Measurements from ENCODE around the gene SATB2.

The SATB2 gene

DNA sequence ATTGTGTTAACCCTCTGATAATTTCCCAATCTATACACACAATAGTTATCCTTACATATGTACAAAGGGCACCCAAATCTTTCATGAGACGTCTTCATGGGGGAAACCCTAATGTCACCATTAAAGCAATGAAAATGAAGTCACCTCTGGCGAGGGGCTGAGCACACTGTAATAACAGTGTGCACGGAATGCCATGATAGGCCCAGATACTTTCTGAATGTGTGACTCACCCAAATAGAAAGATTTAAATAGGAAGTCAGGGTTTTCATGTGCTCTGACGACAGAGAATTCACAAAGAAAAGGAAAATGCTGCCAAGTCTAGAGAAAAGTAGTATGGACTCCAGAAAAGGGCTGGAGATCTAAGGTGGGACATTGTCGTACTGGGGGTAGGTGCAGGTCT lies 128.3 kb downstream of the SATB2 start:
- H3K4me3 ChIP-seq (ENCODE audit: low read depth, low read length) = no peak overlapping the region
- POLR2A ChIA-PET = no interaction called here
- no peaks in the 10 kb centered on the region for H3K4me1 ChIP-seq (ENCODE audit: control insufficient read depth, insufficient read depth, low read length)
- H3K27ac ChIP-seq (ENCODE audit: extremely low read depth, low read depth, low read length) = no peak overlapping the region
- TF ChIP-seq, protein P1, sequence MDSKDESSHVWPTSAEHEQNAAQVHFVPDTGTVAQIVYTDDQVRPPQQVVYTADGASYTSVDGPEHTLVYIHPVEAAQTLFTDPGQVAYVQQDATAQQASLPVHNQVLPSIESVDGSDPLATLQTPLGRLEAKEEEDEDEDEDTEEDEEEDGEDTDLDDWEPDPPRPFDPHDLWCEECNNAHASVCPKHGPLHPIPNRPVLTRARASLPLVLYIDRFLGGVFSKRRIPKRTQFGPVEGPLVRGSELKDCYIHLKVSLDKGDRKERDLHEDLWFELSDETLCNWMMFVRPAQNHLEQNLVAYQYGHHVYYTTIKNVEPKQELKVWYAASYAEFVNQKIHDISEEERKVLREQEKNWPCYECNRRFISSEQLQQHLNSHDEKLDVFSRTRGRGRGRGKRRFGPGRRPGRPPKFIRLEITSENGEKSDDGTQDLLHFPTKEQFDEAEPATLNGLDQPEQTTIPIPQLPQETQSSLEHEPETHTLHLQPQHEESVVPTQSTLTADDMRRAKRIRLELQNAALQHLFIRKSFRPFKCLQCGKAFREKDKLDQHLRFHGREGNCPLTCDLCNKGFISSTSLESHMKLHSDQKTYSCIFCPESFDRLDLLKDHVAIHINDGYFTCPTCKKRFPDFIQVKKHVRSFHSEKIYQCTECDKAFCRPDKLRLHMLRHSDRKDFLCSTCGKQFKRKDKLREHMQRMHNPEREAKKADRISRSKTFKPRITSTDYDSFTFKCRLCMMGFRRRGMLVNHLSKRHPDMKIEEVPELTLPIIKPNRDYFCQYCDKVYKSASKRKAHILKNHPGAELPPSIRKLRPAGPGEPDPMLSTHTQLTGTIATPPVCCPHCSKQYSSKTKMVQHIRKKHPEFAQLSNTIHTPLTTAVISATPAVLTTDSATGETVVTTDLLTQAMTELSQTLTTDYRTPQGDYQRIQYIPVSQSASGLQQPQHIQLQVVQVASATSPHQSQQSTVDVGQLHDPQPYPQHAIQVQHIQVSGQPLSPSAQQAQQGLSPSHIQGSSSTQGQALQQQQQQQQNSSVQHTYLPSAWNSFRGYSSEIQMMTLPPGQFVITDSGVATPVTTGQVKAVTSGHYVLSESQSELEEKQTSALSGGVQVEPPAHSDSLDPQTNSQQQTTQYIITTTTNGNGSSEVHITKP (tag by site-specific recombination; IDR thresholded peaks at IDR 0.05) = no peak
- TF ChIP-seq SP7 (tag by site-specific recombination; IDR thresholded peaks at IDR 0.05) = no peak
- CTCF ChIA-PET = no interaction called here
- no peaks in the 10 kb centered on the region for H3K9me3 ChIP-seq (ENCODE audit: control insufficient read depth, insufficient read depth, low read depth, low read length)
- H3K36me3 ChIP-seq (ENCODE audit: control insufficient read depth in 2 of 2, insufficient read depth in 1 of 2, low read length in 2 of 2) = peaks cover 22 to 42% of the 10 kb centered on the region in 2 experiments

DNA sequence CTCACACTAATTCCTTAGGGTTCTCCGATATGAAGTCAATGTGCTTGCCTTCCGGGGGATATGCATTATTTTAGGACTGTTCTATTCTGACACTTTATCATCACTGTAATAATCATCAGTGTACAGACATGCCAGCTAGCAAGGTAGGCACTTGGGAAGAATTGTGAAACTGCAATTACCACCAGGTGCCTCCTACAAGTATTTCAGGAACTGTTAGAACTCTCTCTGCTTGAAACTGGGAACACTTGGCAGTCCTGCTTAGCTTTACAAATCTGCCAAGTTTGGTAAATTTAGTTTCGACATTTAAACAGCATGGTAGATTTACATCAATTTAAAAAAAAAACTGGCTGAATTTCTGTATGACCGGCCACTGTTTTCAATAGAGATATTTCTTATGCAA lies 128.7 kb downstream of the SATB2 start:
- Histone ChIP-seq H3K9me3 (ENCODE audit: control insufficient read depth, insufficient read depth, low read depth, low read length) (no peaks in the 10 kb centered on the region), H3K4me1 (ENCODE audit: control insufficient read depth, insufficient read depth, low read length) (no peaks in the 10 kb centered on the region), H3K27ac (ENCODE audit: extremely low read depth, low read depth, low read length) (no peak overlapping the region), H3K4me3 (ENCODE audit: low read depth, low read length) (no peak overlapping the region), H3K36me3 (ENCODE audit: control insufficient read depth in 2 of 2, insufficient read depth in 1 of 2, low read length in 2 of 2) (peaks cover 23 to 46% of the 10 kb centered on the region in 2 experiments)
- ChIA-PET CTCF (no interaction called here), POLR2A (no interaction called here)
- no peak for TF ChIP-seq ZNF48 (tag by site-specific recombination; IDR thresholded peaks at IDR 0.05)
- no peak for TF ChIP-seq ZNF621 (tag by site-specific recombination; IDR thresholded peaks at IDR 0.05)
- no peak for TF ChIP-seq ZNF629 (tag by site-specific recombination; IDR thresholded peaks at IDR 0.05)
- no peak for TF ChIP-seq ZNF169 (tag by site-specific recombination; IDR thresholded peaks at IDR 0.05)
- TF ChIP-seq ZNF830 (tag by site-specific recombination; IDR thresholded peaks at IDR 0.05; ENCODE audit: low read depth) = no peak
- no peak for TF ChIP-seq ZSCAN30 (tag by site-specific recombination; IDR thresholded peaks at IDR 0.05)
- no peak for TF ChIP-seq EGR2 (tag by site-specific recombination; IDR thresholded peaks at IDR 0.05; ENCODE audit: low read depth)
- TF ChIP-seq ZNF670 (tag by site-specific recombination; IDR thresholded peaks at IDR 0.05; ENCODE audit: low read depth) = no peak
- no peak for TF ChIP-seq ZFP3 (tag by site-specific recombination; IDR thresholded peaks at IDR 0.05; ENCODE audit: low read depth)
- TF ChIP-seq, protein P2, sequence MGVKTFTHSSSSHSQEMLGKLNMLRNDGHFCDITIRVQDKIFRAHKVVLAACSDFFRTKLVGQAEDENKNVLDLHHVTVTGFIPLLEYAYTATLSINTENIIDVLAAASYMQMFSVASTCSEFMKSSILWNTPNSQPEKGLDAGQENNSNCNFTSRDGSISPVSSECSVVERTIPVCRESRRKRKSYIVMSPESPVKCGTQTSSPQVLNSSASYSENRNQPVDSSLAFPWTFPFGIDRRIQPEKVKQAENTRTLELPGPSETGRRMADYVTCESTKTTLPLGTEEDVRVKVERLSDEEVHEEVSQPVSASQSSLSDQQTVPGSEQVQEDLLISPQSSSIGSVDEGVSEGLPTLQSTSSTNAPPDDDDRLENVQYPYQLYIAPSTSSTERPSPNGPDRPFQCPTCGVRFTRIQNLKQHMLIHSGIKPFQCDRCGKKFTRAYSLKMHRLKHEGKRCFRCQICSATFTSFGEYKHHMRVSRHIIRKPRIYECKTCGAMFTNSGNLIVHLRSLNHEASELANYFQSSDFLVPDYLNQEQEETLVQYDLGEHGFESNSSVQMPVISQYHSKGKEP (tag by site-specific recombination; IDR thresholded peaks at IDR 0.05) = no peak
- no peak for TF ChIP-seq ZNF660 (tag by site-specific recombination; IDR thresholded peaks at IDR 0.05)
- TF ChIP-seq GLI4 (tag by site-specific recombination; IDR thresholded peaks at IDR 0.05) = no peak
- no peak for TF ChIP-seq ZNF654 (tag by site-specific recombination; IDR thresholded peaks at IDR 0.05; ENCODE audit: low read depth)
- TF ChIP-seq, protein P3, sequence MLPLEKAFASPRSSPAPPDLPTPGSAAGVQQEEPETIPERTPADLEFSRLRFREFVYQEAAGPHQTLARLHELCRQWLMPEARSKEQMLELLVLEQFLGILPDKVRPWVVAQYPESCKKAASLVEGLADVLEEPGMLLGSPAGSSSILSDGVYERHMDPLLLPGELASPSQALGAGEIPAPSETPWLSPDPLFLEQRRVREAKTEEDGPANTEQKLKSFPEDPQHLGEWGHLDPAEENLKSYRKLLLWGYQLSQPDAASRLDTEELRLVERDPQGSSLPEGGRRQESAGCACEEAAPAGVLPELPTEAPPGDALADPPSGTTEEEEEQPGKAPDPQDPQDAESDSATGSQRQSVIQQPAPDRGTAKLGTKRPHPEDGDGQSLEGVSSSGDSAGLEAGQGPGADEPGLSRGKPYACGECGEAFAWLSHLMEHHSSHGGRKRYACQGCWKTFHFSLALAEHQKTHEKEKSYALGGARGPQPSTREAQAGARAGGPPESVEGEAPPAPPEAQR (tag by site-specific recombination; IDR thresholded peaks at IDR 0.05) = no peak
- TF ChIP-seq ZNF354C (tag by site-specific recombination; IDR thresholded peaks at IDR 0.05; ENCODE audit: borderline replicate concordance, low read depth) = no peak
- TF ChIP-seq, protein P4, sequence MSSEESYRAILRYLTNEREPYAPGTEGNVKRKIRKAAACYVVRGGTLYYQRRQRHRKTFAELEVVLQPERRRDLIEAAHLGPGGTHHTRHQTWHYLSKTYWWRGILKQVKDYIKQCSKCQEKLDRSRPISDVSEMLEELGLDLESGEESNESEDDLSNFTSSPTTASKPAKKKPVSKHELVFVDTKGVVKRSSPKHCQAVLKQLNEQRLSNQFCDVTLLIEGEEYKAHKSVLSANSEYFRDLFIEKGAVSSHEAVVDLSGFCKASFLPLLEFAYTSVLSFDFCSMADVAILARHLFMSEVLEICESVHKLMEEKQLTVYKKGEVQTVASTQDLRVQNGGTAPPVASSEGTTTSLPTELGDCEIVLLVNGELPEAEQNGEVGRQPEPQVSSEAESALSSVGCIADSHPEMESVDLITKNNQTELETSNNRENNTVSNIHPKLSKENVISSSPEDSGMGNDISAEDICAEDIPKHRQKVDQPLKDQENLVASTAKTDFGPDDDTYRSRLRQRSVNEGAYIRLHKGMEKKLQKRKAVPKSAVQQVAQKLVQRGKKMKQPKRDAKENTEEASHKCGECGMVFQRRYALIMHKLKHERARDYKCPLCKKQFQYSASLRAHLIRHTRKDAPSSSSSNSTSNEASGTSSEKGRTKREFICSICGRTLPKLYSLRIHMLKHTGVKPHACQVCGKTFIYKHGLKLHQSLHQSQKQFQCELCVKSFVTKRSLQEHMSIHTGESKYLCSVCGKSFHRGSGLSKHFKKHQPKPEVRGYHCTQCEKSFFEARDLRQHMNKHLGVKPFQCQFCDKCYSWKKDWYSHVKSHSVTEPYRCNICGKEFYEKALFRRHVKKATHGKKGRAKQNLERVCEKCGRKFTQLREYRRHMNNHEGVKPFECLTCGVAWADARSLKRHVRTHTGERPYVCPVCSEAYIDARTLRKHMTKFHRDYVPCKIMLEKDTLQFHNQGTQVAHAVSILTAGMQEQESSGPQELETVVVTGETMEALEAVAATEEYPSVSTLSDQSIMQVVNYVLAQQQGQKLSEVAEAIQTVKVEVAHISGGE (tag by site-specific recombination; conservative IDR thresholded peaks at IDR 0.05; ENCODE audit: low read depth) = no peak

Measured in HEK293 (cell line).